Lower leg skin (tissue), 3 donors: ENCODE data around the gene NMT1.
A peak's percentile ranks its signal among the peaks of the same experiment; 100 is the strongest.

Source experiments
- CTCF ChIP-seq, 3 donors: fragments of 450-650 bp; IDR thresholded peaks; one replicate each; pipeline ENCODE4 v1.5.1; 2016; ENCODE audit warnings: antibody characterized with exemption in 3 of 3, mild to moderate bottlenecking in 3 of 3, moderate library complexity in 2 of 3
- POLR2A ChIP-seq, 2 donors: fragments of 450-650 bp; IDR thresholded peaks; one replicate each; pipeline ENCODE4 v1.6.1; 2016 to 2017; ENCODE audit warnings: antibody characterized with exemption in 2 of 2, mild to moderate bottlenecking in 1 of 2, moderate library complexity in 1 of 2

- TF ChIP-seq CTCF (IDR thresholded peaks at IDR 0.05) (peak; percentile 58 to 100 (median 100)), POLR2A (IDR thresholded peaks at IDR 0.05) (no peak)
Measured at GRCh38 chr17:45135192-45135977, 74.3 kb downstream of the NMT1 start, which contains the start of gene ACBD4.
